ENCODE data around the gene FAM222B. TPM values are rescaled to one million over a fixed set of nuclear protein-coding genes. Genes with fewer than 3 reads are reported as not detected.
A peak's percentile ranks its signal among the peaks of the same experiment; 100 is the strongest.

Gene FAM222B
- total RNA-seq, 2 donors from 2014 or later, result 15.7 to 18.8 TPM

- DNase-seq (no peak), ATAC-seq (no peak)
- intact Hi-C loops (cut with DNase I), result no loop called here
These were observed 90.8 kb downstream of the FAM222B start for GRCh38 chr17:28751600-28752366.

- peak; percentile 94 for DNase-seq
- intact Hi-C loops (cut with DNase I), result no loop called here
- ATAC-seq, result peak; percentile 69 to 80
These were observed 92.2 kb downstream of the FAM222B start for GRCh38 chr17:28750178-28751047.

GRCh38 chr17:28749516-28750177 is 92.9 kb downstream of the FAM222B start:
- DNase-seq, result no peak
- intact Hi-C loops (cut with DNase I), result loop anchor here in 1 of 2 donors (2.0 kb wide), 1 partner anchor 23 kb away; the partner anchor contains the start of gene TLCD1
- ATAC-seq, result no peak

GRCh38 chr17:28748852-28749515 is 93.6 kb downstream of the FAM222B start:
- no peak for ATAC-seq
- DNase-seq, result no peak
- intact Hi-C loops (cut with DNase I), result loop anchor here in 1 of 2 donors (2.0 kb wide), 1 partner anchor 22 kb away; the partner anchor contains the start of gene TLCD1

GRCh38 chr17:28747801-28748750 is 94.5 kb downstream of the FAM222B start:
- DNase-seq (peak; percentile 8), ATAC-seq (no peak)
- intact Hi-C loops (cut with DNase I), result loop anchor here in 1 of 2 donors (2.0 kb wide), 1 partner anchor 21 kb away; the partner anchor contains the start of gene TLCD1

GRCh38 chr17:28747051-28747691 is 95.4 kb downstream of the FAM222B start:
- DNase-seq (no peak), ATAC-seq (no peak)

GRCh38 chr17:28746611-28747050 is 96.0 kb downstream of the FAM222B start:
- no peak for DNase-seq
- intact Hi-C loops (cut with DNase I), result no loop called here
- ATAC-seq, result no peak

More at GRCh38 chr17:28747051-28747691, 95.4 kb downstream of the FAM222B start:
- intact Hi-C loops (cut with DNase I), result no loop called here

- DNase-seq, result no peak
- ATAC-seq, result peak in 1 of 2 donors; percentile 4
- intact Hi-C loops (cut with DNase I), result no loop called here
These were observed 96.7 kb downstream of the FAM222B start for GRCh38 chr17:28745786-28746411.

- intact Hi-C loops (cut with DNase I), result no loop called here
- DNase-seq (peak; percentile 52), ATAC-seq (peak; percentile 9 to 10)
These were observed 97.4 kb downstream of the FAM222B start for GRCh38 chr17:28744972-28745785.

- DNase-seq (peak; percentile 68), ATAC-seq (peak; percentile 23 to 35)
- intact Hi-C loops (cut with DNase I), result no loop called here
These were observed 98.3 kb downstream of the FAM222B start for GRCh38 chr17:28744104-28744971.

GRCh38 chr17:28743243-28744103 is 99.1 kb downstream of the FAM222B start, which contains the start of gene TRAF4:
TSS of gene TRAF4 (plus strand) at chr17:28744011. CDS start at chr17:28744113, 102 bp downstream.
- peak; percentile 86 to 93 for ATAC-seq
- intact Hi-C loops (cut with DNase I), result no loop called here
- peak; percentile 88 for DNase-seq

- ATAC-seq (no peak), DNase-seq (no peak)
- intact Hi-C loops (cut with DNase I), result no loop called here
These were observed 100.9 kb downstream of the FAM222B start for GRCh38 chr17:28741358-28742349.
